HEK293 (cell line): ENCODE data around the gene PTH2.

Experiments used
- ATF2 ChIP-seq: fragments of 450-650 bp; formaldehyde crosslinking; IDR thresholded peaks from 2 replicates; pipeline ENCODE4 v1.5.1; 2016; ENCODE audit warnings: missing biosample characterization, missing genetic modification characterization, low read depth
- CTCF ChIP-seq: fragments of 450-650 bp; formaldehyde crosslinking; IDR thresholded peaks from 2 replicates; pipeline ENCODE4 v1.5.1; 2016; ENCODE audit warnings: missing biosample characterization, missing genetic modification characterization
- REPIN1 ChIP-seq: fragments of 450-650 bp; formaldehyde crosslinking; IDR thresholded peaks from 2 replicates; pipeline ENCODE4 v1.5.1; 2017; ENCODE audit warnings: missing biosample characterization, missing genetic modification characterization, low read depth
- REST ChIP-seq: fragments of 450-650 bp; formaldehyde crosslinking; IDR thresholded peaks from 2 replicates; pipeline ENCODE4 v1.5.1; 2016; ENCODE audit warnings: missing biosample characterization, missing genetic modification characterization
- SETDB1 ChIP-seq: IDR thresholded peaks from one replicate; pipeline ENCODE4 v1.6.1; 2017; ENCODE audit warnings: mild to moderate bottlenecking, low read length, moderate library complexity, mixed read lengths; ENCODE audit not compliant: insufficient read length
- ZBTB21 ChIP-seq: fragments of 450-650 bp; formaldehyde crosslinking; IDR thresholded peaks from 2 replicates; pipeline ENCODE4 v1.5.1; 2017; ENCODE audit warnings: missing biosample characterization, missing genetic modification characterization
- ZBTB44 ChIP-seq: fragments of 450-650 bp; IDR thresholded peaks from 2 replicates; pipeline ENCODE4 v1.5.1; 2018; ENCODE audit warnings: missing biosample characterization, mild to moderate bottlenecking, missing genetic modification characterization
- ZNF121 ChIP-seq: fragments of 450-650 bp; formaldehyde crosslinking; IDR thresholded peaks from 2 replicates; pipeline ENCODE4 v1.5.1; 2016; ENCODE audit warnings: missing biosample characterization, missing genetic modification characterization
- ZNF23 ChIP-seq: fragments of 450-650 bp; formaldehyde crosslinking; IDR thresholded peaks from 2 replicates; pipeline ENCODE4 v1.5.1; 2016; ENCODE audit warnings: missing biosample characterization, missing genetic modification characterization, borderline replicate concordance
- ZNF398 ChIP-seq: fragments of 450-650 bp; formaldehyde crosslinking; IDR thresholded peaks from 2 replicates; pipeline ENCODE4 v1.5.1; 2017; ENCODE audit warnings: missing biosample characterization, missing genetic modification characterization
- ZNF423 ChIP-seq: fragments of 450-650 bp; formaldehyde crosslinking; IDR thresholded peaks from 2 replicates; pipeline ENCODE4 v1.5.1; 2016; ENCODE audit warnings: missing biosample characterization, missing genetic modification characterization
- ZNF530 ChIP-seq: fragments of 450-650 bp; formaldehyde crosslinking; IDR thresholded peaks from 2 replicates; pipeline ENCODE4 v1.5.1; 2016; ENCODE audit warnings: low read depth, missing biosample characterization, missing genetic modification characterization
- ZNF677 ChIP-seq: fragments of 450-650 bp; IDR thresholded peaks from 2 replicates; pipeline ENCODE4 v1.5.0; 2018; ENCODE audit warnings: missing biosample characterization, mild to moderate bottlenecking, missing genetic modification characterization, moderate library complexity
- ZNF76 ChIP-seq: fragments of 450-650 bp; formaldehyde crosslinking; IDR thresholded peaks from 2 replicates; pipeline ENCODE4; 2016; ENCODE audit warnings: low read depth, missing biosample characterization, missing genetic modification characterization, borderline replicate concordance

GRCh38 chr19:49374665-49375434, 48.4 kb downstream of the PTH2 start:
- TF ChIP-seq ATF2 (tag by site-specific recombination) = no peak
- TF ChIP-seq ZNF677 (tag by site-specific recombination) = no peak
- no peak for TF ChIP-seq ZNF23 (tag by site-specific recombination)
- TF ChIP-seq ZNF423 (tag by site-specific recombination) = no peak
- TF ChIP-seq SETDB1 = no peak
- TF ChIP-seq CTCF = no peak
- TF ChIP-seq ZNF121 (tag by site-specific recombination) = no peak
- no peak for TF ChIP-seq ZNF76 (tag by site-specific recombination)
- no peak for TF ChIP-seq ZBTB44
- no peak for TF ChIP-seq REPIN1 (tag by site-specific recombination)
- TF ChIP-seq REST (tag by site-specific recombination) = no peak
- no peak for TF ChIP-seq ZBTB21 (tag by site-specific recombination)
- no peak for TF ChIP-seq ZNF398 (tag by site-specific recombination)
- TF ChIP-seq ZNF530 (tag by site-specific recombination) = no peak
